GM23248 (cell line): Measurements from ENCODE around the gene IRF2BP2. TPM values are rescaled to one million over a fixed set of nuclear protein-coding genes. Genes with fewer than 3 reads are reported as not detected.

Source experiments
- DNase-seq: peaks from one replicate; pipeline ENCODE4 v3.0.0-alpha.2; 2015
- H2AFZ ChIP-seq: fragments of 200-600 bp; sonication (generic); 2 replicates; pipeline ENCODE4 v1.6.1; 2016; ENCODE audit warnings: antibody characterized with exemption
- H3F3A ChIP-seq: fragments of 200-600 bp; sonication (generic); 2 replicates; pipeline ENCODE4 v1.6.1; 2016; ENCODE audit warnings: mild to moderate bottlenecking, antibody characterized with exemption, mixed run types; ENCODE audit not compliant: insufficient read depth
- H3K27ac ChIP-seq: fragments of 200-600 bp; sonication (generic); 2 replicates; pipeline ENCODE4 v1.5.1; 2016; ENCODE audit warnings: mild to moderate bottlenecking
- H3K27me3 ChIP-seq: fragments of 200-600 bp; sonication (generic); replicated peaks from 2 replicates; pipeline ENCODE4 v1.6.1; 2016; ENCODE audit warnings: mild to moderate bottlenecking; ENCODE audit not compliant: insufficient read depth
- H3K36me3 ChIP-seq: fragments of 200-600 bp; sonication (generic); 2 replicates; pipeline ENCODE4 v1.6.1; 2016; ENCODE audit warnings: low read depth, mild to moderate bottlenecking
- H3K4me1 ChIP-seq: fragments of 200-600 bp; sonication (generic); 2 replicates; pipeline ENCODE4 v1.6.1; 2016; ENCODE audit warnings: mild to moderate bottlenecking; ENCODE audit not compliant: insufficient read depth
- H3K4me2 ChIP-seq: fragments of 200-600 bp; sonication (generic); one replicate; pipeline ENCODE4 v1.6.1; 2016; ENCODE audit warnings: mild to moderate bottlenecking; ENCODE audit not compliant: unreplicated experiment
- H3K4me3 ChIP-seq: fragments of 200-600 bp; sonication (generic); 2 replicates; pipeline ENCODE4 v1.5.1; 2016; ENCODE audit warnings: mild to moderate bottlenecking
- H3K79me2 ChIP-seq: fragments of 200-600 bp; sonication (generic); 2 replicates; pipeline ENCODE4 v1.6.1; 2016; ENCODE audit warnings: mild to moderate bottlenecking; ENCODE audit not compliant: insufficient read depth
- H3K9ac ChIP-seq: fragments of 200-600 bp; sonication (generic); 2 replicates; pipeline ENCODE4 v1.6.1; 2016; ENCODE audit warnings: mild to moderate bottlenecking
- H3K9me2 ChIP-seq: fragments of 200-600 bp; sonication (generic); 2 replicates; pipeline ENCODE4 v1.6.1; 2016; ENCODE audit warnings: mixed run types, mild to moderate bottlenecking, moderate library complexity; ENCODE audit not compliant: insufficient read depth
- H3K9me3 ChIP-seq: fragments of 200-600 bp; sonication (generic); one replicate; pipeline ENCODE4 v1.6.1; 2017; ENCODE audit warnings: low read depth
- H4K20me1 ChIP-seq: fragments of 200-600 bp; sonication (generic); 2 replicates; pipeline ENCODE4 v1.6.0; 2016; ENCODE audit not compliant: insufficient read depth
- EZH2 ChIP-seq: fragments of 200-600 bp; sonication (generic); IDR thresholded peaks from 2 replicates; pipeline ENCODE4 v1.6.1; 2018; ENCODE audit warnings: antibody characterized with exemption, mild to moderate bottlenecking; ENCODE audit not compliant: insufficient read depth, poor library complexity, severe bottlenecking
- EZH2phosphoT487 ChIP-seq: fragments of 200-600 bp; sonication (generic); IDR thresholded peaks from 2 replicates; pipeline ENCODE4 v1.6.1; 2018; ENCODE audit warnings: antibody characterized with exemption, moderate library complexity, mild to moderate bottlenecking, low read depth; ENCODE audit not compliant: insufficient read depth
- WGBS, 2 experiments: methylation state at CpG; one replicate each; pipeline ENCODE4 v1.1.6; 2015 to 2017; ENCODE audit warnings: low lambda C conversion rate in 2 of 2, low coverage in 1 of 2; ENCODE audit errors: missing lambda C conversion rate in 2 of 2; 5-methylcytosine and 5-hydroxymethylcytosine counted together
- in situ Hi-C: fragments of 300-500 bp; cut with MboI; formaldehyde crosslinking; loops from 2 replicates; pipeline ENCODE4 v1.15.0; 2020
- polyA plus RNA-seq: library from polyadenylated mRNA; unstranded; fragments of >200 nt; fragmentation: Nextera tagmentation; extraction: Ambion mirVana; gene quantifications from 2 replicates; pipeline ENCODE4 v1.2.1, GENCODE V29; 2016
- total RNA-seq: library from RNA; depleted of rRNA; stranded (reverse); fragments of >200 nt; shearing (Covaris generic); gene quantifications from 2 replicates; pipeline ENCODE4 v1.2.3, GENCODE V29; 2014

IRF2BP2 gene
- total and polyA plus RNA-seq, 2 experiments from 2014 or later: 12.9 to 60.7 TPM

DNA sequence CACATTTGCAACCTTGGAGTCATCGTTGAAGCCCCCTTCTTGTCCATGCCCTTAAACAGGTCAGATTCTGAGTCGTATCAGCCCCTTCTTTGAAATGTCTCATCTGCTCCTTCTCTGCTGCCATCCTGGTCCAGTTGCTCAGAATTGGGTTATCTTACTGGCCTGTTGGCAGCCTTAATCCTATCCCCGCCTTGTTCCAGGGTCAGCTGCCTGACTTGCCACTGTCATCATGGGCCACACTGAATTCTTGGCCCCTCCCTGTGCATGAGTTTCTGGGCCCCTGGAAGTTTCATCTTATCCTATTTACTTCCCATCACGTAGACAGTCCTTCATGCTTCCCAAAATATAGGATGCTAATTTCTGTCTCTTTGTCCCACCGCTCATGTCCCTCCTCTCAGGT lies 23.7 kb downstream of the IRF2BP2 start:
- Histone ChIP-seq H3K27ac (peak overlapping the region; percentile 90; the same call in 1 of the 2 replicates), H3F3A (peaks cover 28% of the 10 kb centered on the region), H3K9me2 (no peaks in the 10 kb centered on the region), H3K4me2 (peak overlapping the region; percentile 60), H3K4me3 (no peak overlapping the region), H3K9ac (no peak overlapping the region), H2AFZ (peak overlapping the region; percentile 45), H3K79me2 (no peaks in the 10 kb centered on the region), H3K27me3 (no peaks in the 10 kb centered on the region), H4K20me1 (no peaks in the 10 kb centered on the region), H3K9me3 (no peaks in the 10 kb centered on the region), H3K4me1 (peaks cover 31% of the 10 kb centered on the region), H3K36me3 (no peaks in the 10 kb centered on the region)
- DNase-seq: no peak
- no peak for TF ChIP-seq EZH2phosphoT487
- TF ChIP-seq EZH2: no peak
- in situ Hi-C loops: no loop called here
- 93 to 95% methylated on average over 5 of the region's 5 CpGs for WGBS, 2 experiments

GRCh38 chr1:234585330-234586055 lies 24.5 kb downstream of the IRF2BP2 start:
- peaks cover 31% of the 10 kb centered on the region for H3K4me1 ChIP-seq
- no peaks in the 10 kb centered on the region for H3K27me3 ChIP-seq
- H2AFZ ChIP-seq: peak overlapping the region; percentile 45
- peak overlapping the region; percentile 60 for H3K4me2 ChIP-seq
- in situ Hi-C loops: no loop called here
- no peaks in the 10 kb centered on the region for H3K9me3 ChIP-seq
- 4 to 8% methylated on average over 8 of the region's 8 CpGs for WGBS, 2 experiments
- H4K20me1 ChIP-seq: no peaks in the 10 kb centered on the region
- TF ChIP-seq EZH2phosphoT487 (no peak), EZH2 (no peak)
- peak overlapping the region; percentile 90 for H3K27ac ChIP-seq
- peak; percentile 92 for DNase-seq
- H3K79me2 ChIP-seq: no peaks in the 10 kb centered on the region
- H3K4me3 ChIP-seq: peak overlapping the region; percentile 22
- peaks cover 28% of the 10 kb centered on the region for H3F3A ChIP-seq
- no peaks in the 10 kb centered on the region for H3K36me3 ChIP-seq
- H3K9me2 ChIP-seq: no peaks in the 10 kb centered on the region
- peak overlapping the region; percentile 63 for H3K9ac ChIP-seq

GRCh38 chr1:234584926-234585325 lies 25.1 kb downstream of the IRF2BP2 start:
- peaks cover 28% of the 10 kb centered on the region for H3F3A ChIP-seq
- H3K9ac ChIP-seq: peak overlapping the region; percentile 63
- no peaks in the 10 kb centered on the region for H4K20me1 ChIP-seq
- no peaks in the 10 kb centered on the region for H3K9me3 ChIP-seq
- peaks cover 31% of the 10 kb centered on the region for H3K4me1 ChIP-seq
- H3K9me2 ChIP-seq: no peaks in the 10 kb centered on the region
- H3K79me2 ChIP-seq: no peaks in the 10 kb centered on the region
- H3K4me3 ChIP-seq: 0 out of 2 replicates have a peak overlapping the region, but pooled peaks have one; percentile 22
- H3K27ac ChIP-seq: peak overlapping the region; percentile 90
- no peak for TF ChIP-seq EZH2phosphoT487
- no peak for TF ChIP-seq EZH2
- in situ Hi-C loops: no loop called here
- whole genome bisulfite sequencing, 2 experiments: 20 to 36% methylated on average over 4 of the region's 4 CpGs
- peak; percentile 58 for DNase-seq
- H3K4me2 ChIP-seq: peak overlapping the region; percentile 60
- H2AFZ ChIP-seq: peak overlapping the region; percentile 45; the same call in 1 of the 2 replicates
- H3K36me3 ChIP-seq: no peaks in the 10 kb centered on the region
- H3K27me3 ChIP-seq: no peaks in the 10 kb centered on the region

DNA sequence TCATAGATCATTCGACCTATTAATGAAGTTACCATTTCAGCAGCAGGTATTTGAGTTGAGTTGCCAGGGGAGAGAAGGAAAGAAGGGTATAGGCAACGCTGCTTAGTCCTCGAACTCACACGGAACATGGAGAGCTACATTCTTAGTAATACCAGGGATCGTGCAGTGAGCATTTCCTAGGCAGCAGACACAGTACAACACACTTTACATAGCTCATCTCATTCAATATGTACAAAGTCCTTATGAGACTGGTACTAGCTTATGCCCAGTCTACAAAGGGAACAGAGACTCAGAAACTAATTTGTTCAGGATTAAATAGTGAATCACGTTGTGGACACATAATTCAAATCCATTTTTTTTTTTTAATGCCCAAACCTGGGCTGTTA lies 25.6 kb downstream of the IRF2BP2 start:
- in situ Hi-C loops: no loop called here
- Histone ChIP-seq H3K36me3 (no peaks in the 10 kb centered on the region), H3K4me2 (no peak overlapping the region), H3K27me3 (no peaks in the 10 kb centered on the region), H3K9me2 (no peaks in the 10 kb centered on the region), H3K4me1 (peaks cover 27% of the 10 kb centered on the region), H3K9ac (no peak overlapping the region), H3K79me2 (no peaks in the 10 kb centered on the region), H2AFZ (no peak overlapping the region), H3K4me3 (no peak overlapping the region), H3F3A (peaks cover 28% of the 10 kb centered on the region), H3K9me3 (no peaks in the 10 kb centered on the region), H3K27ac (no peak overlapping the region), H4K20me1 (no peaks in the 10 kb centered on the region)
- no peak for DNase-seq
- WGBS, 2 experiments: 83 to 85% methylated on average over 6 of the region's 6 CpGs
- no peak for TF ChIP-seq EZH2
- TF ChIP-seq EZH2phosphoT487: no peak
